Central memory CD4-positive, alpha-beta T cell (primary cell): ENCODE measurements around the gene SATL1.
"Not testable (repeated sequence)": the region's sequence is repeated elsewhere in the genome, so short reads cannot be mapped to it uniquely, and the experiment has no call there.

Source experiments
- DNase-seq: peaks from one replicate; pipeline ENCODE4 v3.0.0; 2022
- total RNA-seq, 3 experiments: gene quantifications; one replicate each; lab custom pipeline; 2026; lab: John Stamatoyannopoulos, UW

The SATL1 gene
- total RNA-seq, result 0 reads per million in 3 experiments

DNA sequence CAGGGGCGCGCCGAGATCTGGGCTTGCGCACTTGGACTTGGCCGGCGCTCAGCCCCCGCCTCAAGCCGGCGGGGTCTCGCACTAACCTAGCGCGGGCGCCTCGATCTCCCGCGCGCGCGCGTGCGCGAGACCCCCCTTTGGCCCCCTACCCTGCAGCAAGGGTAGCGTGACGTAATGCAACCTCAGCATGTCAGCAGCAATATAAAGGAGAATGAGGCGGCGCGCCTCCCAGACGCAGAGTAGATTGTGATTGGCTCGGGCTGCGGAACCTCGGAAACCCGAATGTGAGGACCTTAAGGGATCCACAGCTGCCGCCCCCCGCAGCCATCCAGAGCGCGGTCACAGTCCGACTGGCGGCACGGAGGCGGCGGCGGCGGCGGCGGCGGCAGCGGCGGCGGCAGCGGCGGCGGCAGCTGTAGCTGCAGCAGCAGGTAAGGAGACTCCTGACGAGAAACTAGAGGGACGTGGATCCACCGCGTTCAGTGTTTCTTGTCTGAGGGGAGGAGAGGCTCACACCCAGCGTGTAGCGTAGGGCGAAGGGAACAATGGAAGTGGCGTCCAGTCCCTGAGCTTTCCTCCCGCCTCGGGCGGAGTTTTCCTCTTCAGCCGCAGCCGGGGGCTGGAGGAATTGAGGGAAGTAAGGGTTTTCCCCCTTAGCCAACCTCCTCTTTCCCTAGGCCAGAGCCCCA, at the start of gene SATL1, which contains the start of gene ZNF711:
SATL1 (minus strand) TSS at position 19 of the 689 bp plus-strand sequence. CDS start 134,811 bp downstream, outside the sequence.
ZNF711 (plus strand) TSS at position 231 of the 689 bp plus-strand sequence. CDS start 3,582 bp downstream, outside the sequence.
- DNase-seq, result no peak

- no peak for DNase-seq
These were observed 45.6 kb upstream of the SATL1 start for GRCh38 chrX:85288992-85289723.

- not testable (repeated sequence) for DNase-seq
These were observed 41.7 kb upstream of the SATL1 start for GRCh38 chrX:85285286-85285685.

DNA sequence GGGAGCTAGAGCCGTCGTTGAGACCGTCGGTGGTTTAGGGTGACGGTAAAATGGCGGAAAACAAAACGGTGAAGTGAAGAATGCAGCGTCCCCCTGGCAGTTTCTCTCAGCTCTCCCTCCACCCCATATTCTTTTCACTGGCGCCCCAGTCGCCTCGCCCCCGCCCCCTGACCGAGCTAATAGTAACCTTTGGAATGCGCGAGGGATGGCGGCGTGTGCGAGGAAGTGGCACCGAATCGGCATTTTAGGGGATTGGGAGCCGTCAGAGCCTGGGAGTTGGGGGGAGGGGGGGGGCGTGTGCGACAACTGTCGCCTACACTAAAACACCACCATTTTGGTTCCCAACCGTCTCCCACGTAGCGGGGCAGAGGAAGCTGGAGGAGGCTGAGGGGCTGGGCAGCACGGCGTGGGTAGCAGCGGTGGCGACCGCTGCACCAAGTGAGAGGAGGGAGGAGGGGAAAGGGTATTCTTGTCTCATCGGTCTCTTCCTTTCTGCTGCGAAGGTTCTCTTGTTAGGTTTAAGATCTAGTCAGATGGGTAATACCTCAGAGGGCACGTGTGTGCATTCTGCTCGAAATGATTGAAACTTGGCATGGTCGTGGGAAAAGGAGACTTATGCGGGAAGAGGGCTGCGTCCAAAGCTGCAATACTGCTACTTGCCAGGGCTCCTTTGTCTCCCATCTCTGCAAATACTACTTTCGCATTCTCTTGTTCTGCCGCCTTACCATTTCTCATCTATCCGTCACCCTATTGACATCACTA, 1.1 kb upstream of the SATL1 start:
- no peak for DNase-seq

GRCh38 chrX:85243155-85243554, 424 bp downstream of the SATL1 start:
- DNase-seq, result no peak

DNA sequence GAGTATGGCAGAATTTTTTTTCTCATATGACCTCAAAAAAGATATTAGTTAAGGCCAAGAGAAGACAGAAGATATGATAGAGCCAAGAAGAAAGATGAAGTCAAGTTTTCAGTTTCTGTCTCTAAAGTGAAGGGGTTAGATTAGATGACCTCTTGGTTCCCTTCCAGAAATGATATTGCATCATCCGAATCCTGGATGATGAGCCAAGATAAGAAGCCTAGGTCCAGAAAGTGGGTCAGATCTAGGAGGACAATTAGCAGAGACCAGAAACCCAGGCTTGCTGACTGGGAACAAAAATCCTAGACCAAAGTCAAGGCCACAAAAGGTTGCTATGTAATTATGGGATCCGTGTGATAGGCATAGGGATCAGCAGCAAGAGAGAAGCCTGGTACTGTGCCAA, 20.2 kb downstream of the SATL1 start:
- no peak for DNase-seq

- no peak for DNase-seq
These were observed 22.2 kb downstream of the SATL1 start for GRCh38 chrX:85221361-85221760.

GRCh38 chrX:85215946-85216345, 27.6 kb downstream of the SATL1 start:
- DNase-seq, result no peak

DNA sequence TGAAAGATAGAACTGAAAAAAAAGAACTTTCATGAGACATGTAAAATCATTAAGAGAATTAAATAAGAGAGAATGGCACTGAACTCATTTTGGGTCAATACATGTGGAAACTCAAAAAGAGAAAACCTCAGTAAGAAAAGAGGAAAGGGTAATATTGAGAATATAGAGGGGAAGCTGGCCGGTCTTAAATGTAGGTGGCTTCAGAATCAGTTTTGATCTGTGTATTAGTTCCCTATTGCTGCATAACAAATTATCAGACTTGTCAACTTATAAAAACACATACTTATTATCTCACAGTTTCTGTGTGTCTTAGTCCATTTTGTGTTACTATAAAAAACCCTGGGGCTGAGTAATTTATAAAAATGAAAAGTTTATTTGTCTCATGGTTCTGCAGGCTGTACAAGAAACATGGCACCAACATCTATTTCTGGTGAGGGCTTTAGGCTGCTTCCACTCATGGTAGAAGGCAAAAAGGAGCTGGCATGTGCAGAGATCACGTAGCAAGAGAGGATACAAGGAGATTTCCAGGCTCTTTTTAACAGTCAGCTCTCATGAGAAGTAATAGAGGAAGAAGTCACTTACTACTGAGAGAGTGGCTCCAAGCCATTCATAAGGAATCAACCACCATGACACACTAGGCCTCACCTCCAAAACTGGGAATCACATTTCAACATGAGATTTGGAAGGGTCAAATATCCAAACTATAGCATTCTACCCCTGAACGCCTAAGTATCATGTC, 29.6 kb downstream of the SATL1 start:
- DNase-seq, result no peak

GRCh38 chrX:85203461-85203970, 40.1 kb downstream of the SATL1 start:
- no peak for DNase-seq

DNA sequence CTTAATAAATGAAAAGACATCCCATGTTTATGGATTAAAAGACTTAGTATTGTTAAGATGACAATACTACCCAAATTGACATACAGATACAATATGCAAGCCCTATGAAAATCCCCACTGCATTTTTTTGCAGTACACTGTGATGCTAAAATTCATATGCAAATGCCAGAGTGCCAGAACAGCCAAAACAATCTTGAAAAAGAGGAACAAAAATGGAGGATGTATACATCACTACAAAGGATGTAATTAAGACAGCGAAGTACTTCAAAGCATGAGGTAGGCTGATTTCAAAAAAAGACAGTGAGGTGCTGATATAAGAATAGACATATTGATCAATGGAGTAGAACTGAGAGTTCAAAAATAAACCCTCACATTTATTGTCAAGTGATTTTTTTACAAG, 47.3 kb downstream of the SATL1 start:
- DNase-seq, result no peak

DNA sequence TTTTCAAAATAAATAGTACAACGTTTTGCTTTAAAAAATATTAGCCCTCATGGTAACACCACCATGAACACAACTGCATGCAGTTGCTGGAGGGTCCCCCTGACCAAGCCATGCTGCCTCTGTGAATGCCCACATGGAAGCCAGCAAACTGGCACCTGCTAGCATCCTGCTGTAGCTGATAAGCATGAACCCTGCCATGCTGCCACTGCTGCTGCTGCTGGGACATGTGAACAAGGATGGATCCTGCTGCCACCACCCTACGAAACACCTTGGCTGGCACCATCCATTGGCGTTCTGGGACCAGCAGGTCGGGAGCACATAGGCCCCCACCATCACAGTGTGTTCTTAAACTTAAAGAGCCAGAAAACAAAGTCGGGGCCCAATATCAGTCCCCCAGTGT, 83.9 kb downstream of the SATL1 start:
- DNase-seq, result no peak

DNA sequence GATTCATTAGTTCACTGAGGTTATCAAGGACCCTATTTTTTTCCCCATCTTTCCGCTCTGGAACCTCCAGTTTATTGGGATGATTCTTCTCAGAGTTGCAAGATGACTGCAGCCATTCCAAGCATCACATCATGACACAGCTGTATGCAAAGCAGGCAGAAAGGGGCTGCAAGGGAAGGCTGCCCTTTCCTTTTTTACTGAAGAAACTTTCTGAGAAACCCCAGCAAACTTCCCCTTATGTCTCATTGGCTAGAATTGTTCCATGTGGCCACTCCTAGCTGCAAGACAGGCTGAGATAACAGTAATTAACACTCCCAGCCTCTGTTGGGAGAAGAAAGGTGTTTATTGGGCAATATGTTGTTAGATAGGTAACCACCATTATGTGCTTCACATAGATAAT, 102.6 kb downstream of the SATL1 start:
- no peak for DNase-seq

DNA sequence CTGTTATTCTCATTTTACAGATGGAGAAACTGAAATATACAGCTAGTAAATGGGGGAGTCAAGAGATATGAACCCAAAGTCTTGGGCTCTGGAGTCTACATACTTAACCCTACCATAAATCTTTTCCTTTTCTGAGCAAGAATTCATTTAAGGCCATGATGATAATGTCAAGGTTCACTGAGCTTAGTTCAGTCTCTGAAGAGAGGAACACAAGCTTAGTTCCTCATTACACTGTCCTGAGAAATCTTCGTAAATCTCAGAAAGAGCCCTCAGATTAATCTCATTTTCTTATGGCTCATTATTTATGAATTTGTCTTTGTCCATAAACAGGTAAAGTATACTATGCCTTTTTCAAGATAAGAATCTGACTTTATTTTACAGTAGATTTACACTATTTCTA, 104.2 kb downstream of the SATL1 start:
- DNase-seq, result no peak

DNA sequence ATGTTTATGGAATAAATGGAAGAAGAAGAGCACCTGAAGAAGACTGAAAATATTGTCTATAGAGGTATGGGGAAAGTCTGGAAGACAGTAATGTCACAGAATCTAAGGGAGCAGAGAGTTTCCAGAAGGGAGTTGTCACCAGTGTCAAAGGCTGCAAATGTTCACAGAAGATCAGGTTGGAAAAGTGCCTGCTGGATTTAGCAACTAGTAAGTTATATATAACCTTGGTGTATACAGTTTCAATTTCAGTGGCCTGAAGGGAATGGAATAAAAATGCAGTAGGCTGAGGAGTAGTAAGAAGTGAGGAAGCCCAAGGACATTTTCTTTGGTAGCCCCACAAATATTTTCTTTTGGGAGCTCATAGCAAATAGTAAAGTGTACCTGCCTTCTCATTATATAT, 107.2 kb downstream of the SATL1 start:
- no peak for DNase-seq

DNA sequence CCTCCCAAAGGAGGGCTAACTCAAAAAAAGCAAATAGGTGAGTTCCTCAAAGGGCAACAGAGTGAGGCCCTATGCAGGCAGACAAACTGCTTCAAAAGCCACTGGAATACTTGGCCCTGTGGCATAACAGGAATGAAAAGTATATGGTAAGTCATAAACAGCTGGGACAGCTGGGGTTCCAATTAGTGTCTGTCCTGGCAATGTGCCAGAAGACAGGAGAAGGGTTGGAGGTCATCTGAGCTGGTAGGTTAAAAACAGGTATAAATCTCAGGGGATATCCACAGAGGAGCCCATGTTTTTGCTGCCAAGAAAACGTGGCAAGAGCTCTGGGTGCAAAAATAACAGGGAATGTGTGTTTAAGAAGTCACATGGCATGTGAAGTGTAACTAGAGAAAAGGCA, 128.3 kb downstream of the SATL1 start:
- no peak for DNase-seq

DNA sequence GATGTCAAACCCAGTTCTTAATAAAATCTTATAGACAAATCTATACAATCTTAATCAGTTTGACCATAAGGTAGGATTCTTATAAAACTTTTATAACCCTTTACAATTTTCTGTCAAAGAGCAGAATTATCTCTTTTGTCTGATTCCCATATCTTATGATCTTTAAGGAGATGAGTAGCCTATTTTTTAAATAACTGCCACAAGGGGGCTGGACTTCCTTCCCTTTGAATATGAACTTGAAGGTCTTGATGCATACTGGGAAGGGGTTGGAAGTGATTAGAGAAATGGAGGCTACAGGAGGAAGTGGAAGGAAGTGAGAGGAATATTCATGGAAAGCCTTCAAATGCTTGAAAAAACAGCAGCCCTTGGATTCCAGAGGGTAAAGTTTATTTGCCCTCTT, 128.8 kb downstream of the SATL1 start:
- DNase-seq, result no peak

DNA sequence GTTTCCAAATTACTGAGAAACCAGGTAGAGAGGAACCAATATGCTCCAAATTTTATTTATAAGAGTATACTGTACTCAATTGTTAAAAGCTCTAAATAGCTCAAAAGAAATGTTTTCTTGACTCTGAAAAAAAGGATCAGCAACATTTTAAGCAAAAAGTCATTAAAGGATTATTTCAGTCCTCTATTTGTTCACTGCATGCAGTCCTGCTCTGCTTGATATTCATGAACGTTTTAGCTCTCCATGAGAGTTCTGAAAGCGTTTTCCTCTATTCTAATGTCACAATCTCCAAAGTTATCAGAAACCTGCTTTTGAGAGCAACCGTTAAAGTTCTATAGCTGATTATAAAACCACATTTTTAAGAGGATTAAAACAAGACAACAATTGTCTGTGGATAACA, 129.4 kb downstream of the SATL1 start:
- DNase-seq, result no peak

DNA sequence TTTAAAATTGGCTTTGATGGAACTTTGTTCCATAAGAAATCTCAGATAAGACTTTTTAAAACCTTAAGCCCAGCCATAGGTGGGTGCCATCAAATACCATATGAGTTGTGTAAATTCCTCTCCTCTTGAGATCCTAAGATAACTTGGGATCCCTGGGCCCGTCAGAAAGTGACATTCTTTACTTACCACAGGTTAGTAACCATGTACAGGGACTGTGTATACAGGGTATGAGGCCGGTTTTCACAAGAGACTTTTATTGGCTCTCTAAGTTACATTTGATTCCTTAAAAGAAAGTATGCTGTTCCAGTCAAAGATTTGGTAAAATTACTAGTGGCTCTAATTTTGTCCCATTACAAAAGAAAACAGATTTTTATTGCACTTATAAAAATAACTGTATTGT, 129.8 kb downstream of the SATL1 start:
- no peak for DNase-seq

DNA sequence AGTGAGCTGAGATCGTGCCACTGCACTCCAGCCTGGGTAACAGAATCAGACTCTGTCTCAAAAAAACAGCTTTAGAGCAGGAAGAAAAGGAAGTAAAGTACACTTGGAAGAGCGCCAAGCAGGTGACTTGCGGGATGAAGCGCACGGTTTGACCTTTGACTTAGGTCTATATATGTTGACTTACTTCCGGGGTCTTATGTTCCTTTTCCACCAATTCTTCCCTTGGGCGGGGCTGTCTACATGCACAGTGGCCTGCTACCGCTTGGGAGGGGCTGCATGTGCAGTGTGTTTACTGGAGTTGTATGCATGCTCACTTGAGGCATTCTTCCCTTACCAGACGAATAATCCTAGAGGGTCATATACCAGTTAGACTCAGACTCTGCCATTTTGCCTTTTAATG, 131.3 kb downstream of the SATL1 start:
- no peak for DNase-seq

DNA sequence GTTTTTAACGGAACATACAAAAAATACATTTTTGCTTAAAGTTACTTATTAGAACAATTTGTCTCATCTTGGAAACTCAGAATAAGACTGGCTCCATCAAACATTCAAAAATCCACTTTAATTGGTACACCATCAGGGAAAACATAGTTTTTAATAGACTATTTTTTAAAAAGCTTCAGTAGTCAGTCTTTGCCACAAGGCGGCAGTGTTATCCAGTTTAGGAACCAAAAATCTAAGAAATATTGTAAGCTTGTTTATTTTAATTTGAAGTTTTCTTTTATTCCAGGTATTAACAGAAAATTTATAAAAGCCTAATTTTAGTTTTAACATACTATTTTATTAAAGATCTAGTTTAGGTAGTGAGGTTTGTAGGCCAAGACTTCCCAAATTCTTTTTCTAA, 132.2 kb downstream of the SATL1 start:
- no peak for DNase-seq

- DNase-seq, result no peak
These were observed 134.3 kb downstream of the SATL1 start for GRCh38 chrX:85109235-85109634.

DNA sequence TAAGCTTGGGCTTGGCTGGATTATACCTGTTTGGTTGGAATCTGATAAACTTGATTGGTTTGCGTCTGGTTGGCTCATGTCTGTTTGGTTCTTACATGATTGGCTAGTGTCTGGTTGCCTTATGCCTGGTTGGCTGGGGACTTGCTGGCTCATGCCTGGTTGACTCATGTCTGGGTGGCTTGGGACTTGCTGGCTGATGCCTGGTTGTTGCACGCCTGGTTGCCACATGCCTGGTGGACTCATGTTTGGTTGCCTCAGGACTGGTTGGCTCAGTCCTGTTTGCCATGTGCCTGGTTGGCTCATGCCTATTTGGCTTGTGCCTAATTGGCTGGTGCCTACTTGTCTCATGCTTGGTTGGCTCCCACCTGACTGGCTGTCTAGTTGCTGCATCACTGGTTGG, 135.4 kb downstream of the SATL1 start:
- DNase-seq, result no peak
